Stimulated activated CD4-positive, alpha-beta T cell treated with anti-CD3 and anti-CD28 coated beads, Interleukin-4, amount 100 ng/mL, for 24 hours (primary cell): Measurements from ENCODE around the gene TULP3.

Experiments used
- DNase-seq: peaks from one replicate; pipeline ENCODE4 v3.0.0-alpha.2; 2020

The TULP3 gene

DNA sequence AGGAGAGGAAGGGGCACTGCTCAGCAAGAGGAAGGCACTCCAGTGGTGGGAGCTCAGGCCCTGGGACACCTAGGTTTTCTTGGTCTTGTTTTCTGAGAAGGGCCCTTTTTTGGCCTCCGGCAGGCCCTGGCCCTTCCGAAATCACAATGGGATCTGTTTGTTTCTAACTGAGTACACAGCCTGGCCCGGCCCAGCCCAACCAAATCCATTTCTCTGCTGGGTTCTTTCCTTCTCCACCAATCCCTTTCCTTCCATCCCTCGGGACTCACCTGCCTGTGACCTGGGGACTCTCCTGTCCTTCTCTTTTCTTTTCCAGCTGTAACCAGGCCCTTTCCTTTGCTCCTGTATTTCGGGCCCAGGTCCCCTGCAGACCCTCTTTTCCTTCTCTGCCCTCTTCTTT, 87.1 kb downstream of the TULP3 start:
- DNase-seq = no peak

DNA sequence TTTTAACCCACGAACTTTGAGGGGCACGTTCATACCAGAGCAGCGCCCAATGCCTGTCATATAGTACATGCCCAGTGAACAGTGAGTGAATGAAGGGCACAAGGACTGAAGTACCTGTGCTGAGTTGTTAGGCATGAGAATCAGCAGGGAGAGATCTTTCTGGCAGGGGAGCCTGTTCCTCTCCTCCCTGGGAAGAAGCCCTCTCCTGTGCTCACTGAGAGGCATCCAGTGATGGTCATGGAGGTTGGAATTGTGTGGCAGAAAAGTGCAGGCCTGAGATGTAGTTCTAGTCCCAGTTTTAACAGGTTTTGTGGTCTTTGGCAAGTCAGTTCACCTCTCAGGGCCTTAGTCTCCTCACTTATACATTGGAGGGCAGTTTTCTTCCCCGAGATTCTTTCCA, 89.1 kb downstream of the TULP3 start:
- no peak for DNase-seq

DNA sequence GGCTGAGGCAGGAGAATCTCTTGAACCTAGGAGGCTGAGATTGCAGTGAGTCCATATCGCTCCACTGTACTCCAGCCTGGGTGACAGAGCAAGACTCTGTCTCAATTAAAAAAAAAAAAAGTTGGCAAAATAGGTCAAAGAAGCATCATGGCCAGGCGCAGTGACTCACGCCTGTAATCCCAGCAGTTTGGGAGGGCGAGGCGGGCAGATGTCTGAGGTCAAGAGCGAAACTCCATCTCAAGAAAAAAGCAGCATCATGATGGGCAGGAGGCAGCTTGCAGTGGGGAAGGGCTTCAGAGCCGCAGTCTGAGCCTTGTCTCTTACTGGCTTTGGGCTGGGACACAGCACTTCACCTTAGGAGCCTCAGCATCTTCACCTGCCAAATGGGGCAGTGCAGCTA, 89.9 kb downstream of the TULP3 start:
- DNase-seq = no peak

DNA sequence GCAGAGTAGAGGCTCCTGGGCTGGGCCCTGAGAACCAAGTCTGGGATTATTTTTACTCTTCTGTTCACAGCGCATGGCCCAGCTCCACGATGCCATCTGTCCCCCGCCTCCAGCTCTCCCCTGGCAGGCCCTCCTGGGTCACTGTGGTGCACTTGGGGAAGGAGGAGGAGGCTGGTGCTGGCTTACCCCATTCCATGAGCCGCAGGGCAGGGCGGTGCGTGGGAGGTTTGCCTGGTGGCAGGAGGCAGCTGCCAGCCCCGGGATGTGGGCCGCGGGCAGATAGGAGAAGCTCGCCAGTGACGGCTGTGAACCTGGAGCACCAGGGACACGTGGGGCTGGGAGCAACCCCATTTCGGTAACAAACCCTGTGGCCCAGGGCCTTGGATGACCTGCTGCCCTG, 91.7 kb downstream of the TULP3 start:
- DNase-seq = no peak

DNA sequence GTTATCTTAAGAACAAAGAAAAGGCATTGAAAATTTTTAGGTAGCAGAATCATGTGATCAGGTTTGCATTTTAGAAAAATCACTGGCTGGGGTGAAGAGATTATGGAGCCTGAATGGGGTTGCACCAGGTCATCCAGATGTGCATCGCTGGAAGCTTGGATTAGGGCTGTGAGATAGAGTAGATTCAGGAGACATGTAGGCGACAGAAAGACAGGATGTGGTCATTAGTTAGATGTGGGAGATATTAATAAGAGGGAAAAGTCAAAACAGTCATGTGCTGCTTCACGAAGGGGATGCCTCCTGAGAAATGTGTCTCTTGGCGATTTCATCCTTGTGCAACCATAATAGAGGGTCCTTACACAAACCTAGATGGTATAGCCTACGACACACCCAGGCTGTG, 93.6 kb downstream of the TULP3 start:
- no peak for DNase-seq

GRCh38 chr12:2984698-2985097, 94.0 kb downstream of the TULP3 start:
- no peak for DNase-seq

- DNase-seq = no peak
These were observed 96.2 kb downstream of the TULP3 start for GRCh38 chr12:2986876-2987275.

DNA sequence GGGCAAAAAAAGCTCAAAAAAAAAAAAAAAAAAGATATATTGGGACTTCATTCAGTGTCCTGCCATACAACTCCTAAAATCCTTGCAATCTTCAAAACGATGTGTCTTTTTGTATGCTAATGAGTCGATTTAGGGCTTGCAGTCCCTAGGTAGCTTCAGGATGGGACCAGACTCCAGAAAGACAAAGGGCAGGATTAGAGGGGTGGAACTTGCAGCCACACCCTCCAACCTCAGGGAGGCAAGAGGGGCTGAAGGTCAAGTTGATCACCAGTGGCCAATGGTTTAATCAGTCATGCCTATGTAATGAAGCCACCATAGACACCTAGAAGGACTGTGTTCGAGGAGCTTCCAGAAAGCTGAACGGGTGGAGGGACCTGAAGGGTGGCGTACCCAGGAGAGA, 97.8 kb downstream of the TULP3 start:
- no peak for DNase-seq
